ENCODE results near the gene XYLT1. TPM values are rescaled to one million over a fixed set of nuclear protein-coding genes. Genes with fewer than 3 reads are reported as not detected.

XYLT1 gene
- total and polyA plus RNA-seq, 10 of the 15 experiments (the other 5 are each of a cell fraction or from before 2014, with no cell fraction given), result 0.88 to 14.8 (median 5.8) TPM

DNA sequence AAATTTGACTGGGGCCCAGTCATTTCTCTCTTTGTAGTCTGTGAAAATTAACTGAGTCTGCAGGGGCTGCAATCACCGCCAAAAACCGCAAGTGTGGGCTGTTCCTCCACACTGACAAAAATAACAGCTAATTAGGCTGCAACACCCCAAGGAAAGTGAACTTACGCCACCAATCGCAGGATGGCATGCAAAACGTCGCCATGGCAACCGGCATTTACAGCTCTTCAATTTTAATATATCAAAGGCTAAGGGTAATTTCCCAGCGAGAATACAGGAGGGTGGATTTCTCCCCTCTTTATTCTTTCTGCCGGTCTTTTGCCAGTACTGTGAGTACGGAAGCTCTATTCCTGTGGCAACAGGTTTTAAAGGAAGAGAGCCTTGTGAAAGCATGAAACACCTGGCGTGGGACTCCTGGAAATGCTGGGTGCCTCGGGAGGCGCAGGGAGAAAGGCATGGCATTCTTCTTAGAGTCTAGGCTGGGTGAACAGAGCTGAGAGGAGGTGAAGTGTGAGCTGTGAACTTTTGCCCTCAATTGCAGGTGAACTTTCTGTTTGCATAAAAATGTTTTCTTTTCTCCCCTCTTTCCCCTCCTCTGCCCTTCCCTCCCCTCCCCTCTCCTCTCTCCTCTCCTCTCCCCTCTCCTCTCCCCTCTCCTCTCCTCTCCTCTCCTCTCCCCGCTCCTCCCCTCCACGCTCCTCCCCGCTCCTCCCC is 399.7 kb downstream of the XYLT1 start (continued):
- TF ChIP-seq, protein P1, sequence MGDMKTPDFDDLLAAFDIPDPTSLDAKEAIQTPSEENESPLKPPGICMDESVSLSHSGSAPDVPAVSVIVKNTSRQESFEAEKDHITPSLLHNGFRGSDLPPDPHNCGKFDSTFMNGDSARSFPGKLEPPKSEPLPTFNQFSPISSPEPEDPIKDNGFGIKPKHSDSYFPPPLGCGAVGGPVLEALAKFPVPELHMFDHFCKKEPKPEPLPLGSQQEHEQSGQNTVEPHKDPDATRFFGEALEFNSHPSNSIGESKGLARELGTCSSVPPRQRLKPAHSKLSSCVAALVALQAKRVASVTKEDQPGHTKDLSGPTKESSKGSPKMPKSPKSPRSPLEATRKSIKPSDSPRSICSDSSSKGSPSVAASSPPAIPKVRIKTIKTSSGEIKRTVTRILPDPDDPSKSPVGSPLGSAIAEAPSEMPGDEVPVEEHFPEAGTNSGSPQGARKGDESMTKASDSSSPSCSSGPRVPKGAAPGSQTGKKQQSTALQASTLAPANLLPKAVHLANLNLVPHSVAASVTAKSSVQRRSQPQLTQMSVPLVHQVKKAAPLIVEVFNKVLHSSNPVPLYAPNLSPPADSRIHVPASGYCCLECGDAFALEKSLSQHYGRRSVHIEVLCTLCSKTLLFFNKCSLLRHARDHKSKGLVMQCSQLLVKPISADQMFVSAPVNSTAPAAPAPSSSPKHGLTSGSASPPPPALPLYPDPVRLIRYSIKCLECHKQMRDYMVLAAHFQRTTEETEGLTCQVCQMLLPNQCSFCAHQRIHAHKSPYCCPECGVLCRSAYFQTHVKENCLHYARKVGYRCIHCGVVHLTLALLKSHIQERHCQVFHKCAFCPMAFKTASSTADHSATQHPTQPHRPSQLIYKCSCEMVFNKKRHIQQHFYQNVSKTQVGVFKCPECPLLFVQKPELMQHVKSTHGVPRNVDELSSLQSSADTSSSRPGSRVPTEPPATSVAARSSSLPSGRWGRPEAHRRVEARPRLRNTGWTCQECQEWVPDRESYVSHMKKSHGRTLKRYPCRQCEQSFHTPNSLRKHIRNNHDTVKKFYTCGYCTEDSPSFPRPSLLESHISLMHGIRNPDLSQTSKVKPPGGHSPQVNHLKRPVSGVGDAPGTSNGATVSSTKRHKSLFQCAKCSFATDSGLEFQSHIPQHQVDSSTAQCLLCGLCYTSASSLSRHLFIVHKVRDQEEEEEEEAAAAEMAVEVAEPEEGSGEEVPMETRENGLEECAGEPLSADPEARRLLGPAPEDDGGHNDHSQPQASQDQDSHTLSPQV (IDR thresholded peaks at IDR 0.05), result no peak
- TF ChIP-seq POLR2AphosphoS5 (IDR thresholded peaks at IDR 0.05; ENCODE audit: low read length), result peak; percentile 66
- TF ChIP-seq, protein P2, sequence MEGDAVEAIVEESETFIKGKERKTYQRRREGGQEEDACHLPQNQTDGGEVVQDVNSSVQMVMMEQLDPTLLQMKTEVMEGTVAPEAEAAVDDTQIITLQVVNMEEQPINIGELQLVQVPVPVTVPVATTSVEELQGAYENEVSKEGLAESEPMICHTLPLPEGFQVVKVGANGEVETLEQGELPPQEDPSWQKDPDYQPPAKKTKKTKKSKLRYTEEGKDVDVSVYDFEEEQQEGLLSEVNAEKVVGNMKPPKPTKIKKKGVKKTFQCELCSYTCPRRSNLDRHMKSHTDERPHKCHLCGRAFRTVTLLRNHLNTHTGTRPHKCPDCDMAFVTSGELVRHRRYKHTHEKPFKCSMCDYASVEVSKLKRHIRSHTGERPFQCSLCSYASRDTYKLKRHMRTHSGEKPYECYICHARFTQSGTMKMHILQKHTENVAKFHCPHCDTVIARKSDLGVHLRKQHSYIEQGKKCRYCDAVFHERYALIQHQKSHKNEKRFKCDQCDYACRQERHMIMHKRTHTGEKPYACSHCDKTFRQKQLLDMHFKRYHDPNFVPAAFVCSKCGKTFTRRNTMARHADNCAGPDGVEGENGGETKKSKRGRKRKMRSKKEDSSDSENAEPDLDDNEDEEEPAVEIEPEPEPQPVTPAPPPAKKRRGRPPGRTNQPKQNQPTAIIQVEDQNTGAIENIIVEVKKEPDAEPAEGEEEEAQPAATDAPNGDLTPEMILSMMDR (IDR thresholded peaks at IDR 0.05 in 2 of 3, conservative IDR thresholded peaks at IDR 0.05 in 1 of 3; ENCODE audit: control insufficient read depth in 2 of 3, extremely low read depth in 1 of 3, insufficient read depth in 1 of 3, low read depth in 3 of 3, low read length in 3 of 3), result 0 out of 6 replicates have a peak, but pooled peaks of 1 of the 3 experiments have one; percentile 16
- peak; percentile 60; the same call in 1 of the 2 replicates for TF ChIP-seq ZBED1 (IDR thresholded peaks at IDR 0.05; ENCODE audit: borderline replicate concordance)
- peak in 1 of 2 experiments; percentile 31; a peak in 1 of 4 replicates for TF ChIP-seq ETV6 (conservative IDR thresholded peaks at IDR 0.05 in 1 of 2, IDR thresholded peaks at IDR 0.05 in 1 of 2; ENCODE audit: borderline replicate concordance in 1 of 2, low read depth in 1 of 2)
- TF ChIP-seq RELA (IDR thresholded peaks at IDR 0.05; ENCODE audit: borderline replicate concordance, partially characterized antibody), result peak; percentile 66
- TF ChIP-seq SRF (IDR thresholded peaks at IDR 0.05; ENCODE audit: low read depth in 2 of 2, low read length in 2 of 2), result no peak
- TF ChIP-seq TCF7 (IDR thresholded peaks at IDR 0.05; ENCODE audit: borderline replicate concordance), result peak; percentile 67; the same call in 1 of the 2 replicates
- peak; percentile 80 for TF ChIP-seq SP1 (IDR thresholded peaks at IDR 0.05; ENCODE audit: low read depth, low read length)
- TF ChIP-seq ASH2L (IDR thresholded peaks at IDR 0.05; ENCODE audit: borderline replicate concordance, low read depth), result peak; percentile 90
- 0 out of 2 replicates have a peak, but pooled peaks have one; percentile 5 for TF ChIP-seq YY1 (IDR thresholded peaks at IDR 0.05; ENCODE audit: low read depth, low read length)
- TF ChIP-seq MXI1 (IDR thresholded peaks at IDR 0.05; ENCODE audit: low read depth, low read length), result peak; percentile 81; the same call in 1 of the 2 replicates
- peak; percentile 56 for TF ChIP-seq SMAD1 (IDR thresholded peaks at IDR 0.05; ENCODE audit: low read depth, partially characterized antibody)
- TF ChIP-seq, protein P3, sequence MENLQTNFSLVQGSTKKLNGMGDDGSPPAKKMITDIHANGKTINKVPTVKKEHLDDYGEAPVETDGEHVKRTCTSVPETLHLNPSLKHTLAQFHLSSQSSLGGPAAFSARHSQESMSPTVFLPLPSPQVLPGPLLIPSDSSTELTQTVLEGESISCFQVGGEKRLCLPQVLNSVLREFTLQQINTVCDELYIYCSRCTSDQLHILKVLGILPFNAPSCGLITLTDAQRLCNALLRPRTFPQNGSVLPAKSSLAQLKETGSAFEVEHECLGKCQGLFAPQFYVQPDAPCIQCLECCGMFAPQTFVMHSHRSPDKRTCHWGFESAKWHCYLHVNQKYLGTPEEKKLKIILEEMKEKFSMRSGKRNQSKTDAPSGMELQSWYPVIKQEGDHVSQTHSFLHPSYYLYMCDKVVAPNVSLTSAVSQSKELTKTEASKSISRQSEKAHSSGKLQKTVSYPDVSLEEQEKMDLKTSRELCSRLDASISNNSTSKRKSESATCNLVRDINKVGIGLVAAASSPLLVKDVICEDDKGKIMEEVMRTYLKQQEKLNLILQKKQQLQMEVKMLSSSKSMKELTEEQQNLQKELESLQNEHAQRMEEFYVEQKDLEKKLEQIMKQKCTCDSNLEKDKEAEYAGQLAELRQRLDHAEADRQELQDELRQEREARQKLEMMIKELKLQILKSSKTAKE (IDR thresholded peaks at IDR 0.05; ENCODE audit: low read depth, poor library complexity, severe bottlenecking), result peak; percentile 99
- TF ChIP-seq KAT2A (conservative IDR thresholded peaks at IDR 0.05; ENCODE audit: control insufficient read depth, low read depth, low read length), result no peak
- TF ChIP-seq RAD51 (IDR thresholded peaks at IDR 0.05), result 0 out of 2 replicates have a peak, but pooled peaks have one; percentile 37
- no peak for TF ChIP-seq SIX5 (IDR thresholded peaks at IDR 0.05; ENCODE audit: low read depth, low read length, severe bottlenecking)
- TF ChIP-seq POLR2A (IDR thresholded peaks at IDR 0.05; ENCODE audit: low read depth, low read length), result no peak
- TF ChIP-seq IKZF1 (conservative IDR thresholded peaks at IDR 0.05), result peak; percentile 93
- TF ChIP-seq CEBPB (IDR thresholded peaks at IDR 0.05; ENCODE audit: borderline replicate concordance in 1 of 2, low read depth in 2 of 2, low read length in 2 of 2), result peak in 1 of 2 experiments; percentile 69; a peak in 1 of 4 replicates
- TF ChIP-seq WRNIP1 (IDR thresholded peaks at IDR 0.05; ENCODE audit: borderline replicate concordance, low read depth, low read length), result no peak

All from GM12878 (cell line).